HCT116 (cell line): Measurements from ENCODE around the gene SYN1. TPM values are rescaled to one million over a fixed set of nuclear protein-coding genes. Genes with fewer than 3 reads are reported as not detected.

Experiments
- ATAC-seq: fragments of 200-7000 bp; cut with Tn5 transposase; 2 replicates; pipeline ENCODE4 v1.9.1; 2020; ENCODE audit warnings: mild to moderate bottlenecking, moderate library complexity
- BruUV-seq: library from RNA; stranded (reverse); fragments of 400-500 nt; replicated peaks from 2 replicates; lab custom pipeline; 2021; lab: Mats Ljungman, UMichigan
- CTCF ChIA-PET: fragments of 300-600 bp; sonication (Branson Sonifier 250); formaldehyde crosslinking; loops from one replicate; lab custom pipeline; 2021; ENCODE audit warnings: antibody characterized with exemption; lab: Charles Lee
- POLR2A ChIA-PET: fragments of 300-600, 350-600 bp; sonication (Branson Sonifier 250); formaldehyde crosslinking; loops from one replicate; lab custom pipeline; 2021; ENCODE audit warnings: antibody characterized with exemption; lab: Charles Lee
- RAD21 ChIA-PET, 2 experiments: fragments of 300-600 bp; sonication (Branson Sonifier 250); formaldehyde crosslinking; loops; one replicate each; lab custom pipeline; 2023; ENCODE audit warnings: low total read pairs in 2 of 2; ENCODE audit not compliant: uncharacterized antibody in 2 of 2, unreplicated experiment in 2 of 2, low non-redundant PET in 1 of 2; lab: Charles Lee
- DNase-seq: peaks from one replicate; pipeline ENCODE4 v3.0.0-alpha.2; 2010; ENCODE audit warnings: low read depth, low spot score
- H2AFZ ChIP-seq: fragments of 200-600 bp; shearing (Covaris generic), sonication (generic); 2 replicates; pipeline ENCODE4 v1.6.1; 2017; ENCODE audit warnings: low read depth, mixed run types, mixed read lengths, antibody characterized with exemption, low read length; ENCODE audit not compliant: poor library complexity, severe bottlenecking
- H3K27ac ChIP-seq: 2 replicates; pipeline ENCODE4 v1.5.1; 2012; ENCODE audit warnings: low read depth, low read length
- H3K27me3 ChIP-seq: fragments of 200-600 bp; sonication (generic); 2 replicates; pipeline ENCODE4 v1.6.1; 2016; ENCODE audit warnings: mixed run types, low read length, mixed read lengths; ENCODE audit not compliant: insufficient read depth
- H3K36me3 ChIP-seq, 2 experiments: fragments of 200-500 bp in 1 of 2; fragments of 200-600 bp in 1 of 2; sonication (Bioruptor generic) in 1 of 2; sonication (generic) in 1 of 2; 2 replicates each; pipeline versions ENCODE4 v1.5.1 to v1.6.1; 2014 to 2016; ENCODE audit warnings: low read length in 2 of 2, inconsistent platforms in 1 of 2, mixed read lengths in 1 of 2, mixed run types in 1 of 2; ENCODE audit not compliant: insufficient read depth in 2 of 2, control insufficient read depth in 1 of 2
- H3K4me1 ChIP-seq, 2 experiments: fragments of 200-600 bp in 1 of 2; sonication (generic) in 1 of 2; 2 replicates each; pipeline versions ENCODE4 v1.5.1 to v1.6.1; 2012 to 2017; ENCODE audit warnings: low read length in 2 of 2, inconsistent platforms in 1 of 2, mild to moderate bottlenecking in 1 of 2, mixed read lengths in 1 of 2, mixed run types in 1 of 2, moderate library complexity in 1 of 2; ENCODE audit not compliant: insufficient read depth in 2 of 2, control insufficient read depth in 1 of 2
- H3K4me2 ChIP-seq: fragments of 200-600 bp; sonication (generic); 2 replicates; pipeline ENCODE4 v1.6.1; 2017; ENCODE audit warnings: mixed run types, low read length, mixed read lengths
- H3K4me3 ChIP-seq, 2 experiments: fragments of 200-600 bp in 1 of 2; sonication (generic) in 1 of 2; replicated peaks in 1 of 2; 2 replicates each; pipeline ENCODE4 v1.5.1; 2011 to 2016; ENCODE audit warnings: low read length in 2 of 2, control low read depth in 1 of 2, low read depth in 1 of 2, mild to moderate bottlenecking in 1 of 2, mixed read lengths in 1 of 2, mixed run types in 1 of 2
- H3K79me2 ChIP-seq: fragments of 200-600 bp; sonication (generic); 2 replicates; pipeline ENCODE4 v1.6.1; 2017; ENCODE audit warnings: mild to moderate bottlenecking, mixed run types, low read length, moderate library complexity, mixed read lengths; ENCODE audit not compliant: insufficient read depth
- H3K9ac ChIP-seq: fragments of 200-600 bp; sonication (generic); 2 replicates; pipeline ENCODE4 v1.6.1; 2016; ENCODE audit warnings: low read length, mixed read lengths
- H3K9me2 ChIP-seq: fragments of 200-600 bp; sonication (generic), shearing (Covaris generic); 2 replicates; pipeline ENCODE4 v1.6.1; 2017; ENCODE audit warnings: mixed run types, mild to moderate bottlenecking, moderate library complexity; ENCODE audit not compliant: insufficient read depth
- H3K9me3 ChIP-seq, 2 experiments: fragments of 200-500 bp in 1 of 2; fragments of 200-600 bp in 1 of 2; sonication (Bioruptor generic) in 1 of 2; sonication (generic) in 1 of 2; 2 replicates each; pipeline ENCODE4 v1.6.1; 2014 to 2017; ENCODE audit warnings: low read length in 2 of 2, mixed read lengths in 2 of 2, inconsistent platforms in 1 of 2, low read depth in 1 of 2, mild to moderate bottlenecking in 1 of 2, mixed run types in 1 of 2, moderate library complexity in 1 of 2; ENCODE audit not compliant: control insufficient read depth in 1 of 2, insufficient read depth in 1 of 2
- H4K20me1 ChIP-seq: fragments of 200-600 bp; sonication (generic), shearing (Covaris generic); 2 replicates; pipeline ENCODE4 v1.6.1; 2017; ENCODE audit warnings: mixed run types, mild to moderate bottlenecking, moderate library complexity; ENCODE audit not compliant: insufficient read depth
- ATF3 ChIP-seq: IDR thresholded peaks from 2 replicates; pipeline ENCODE4 v1.6.1; 2012
- CEBPB ChIP-seq: IDR thresholded peaks from 2 replicates; pipeline ENCODE4 v1.6.1; 2012; ENCODE audit warnings: low read depth
- CTCF ChIP-seq, 3 experiments: fragments of 200-600 bp in 1 of 3; sonication (generic) in 1 of 3; IDR thresholded peaks in 2 of 3; conservative IDR thresholded peaks in 1 of 3; 2 replicates each; pipeline ENCODE4 v1.5.1; 2012 to 2017; ENCODE audit warnings: low read depth in 2 of 3, low read length in 2 of 3, antibody characterized with exemption in 1 of 3, borderline replicate concordance in 1 of 3, control low read depth in 1 of 3, mild to moderate bottlenecking in 1 of 3, mixed read lengths in 1 of 3, mixed run types in 1 of 3, moderate library complexity in 1 of 3; ENCODE audit not compliant: insufficient read depth in 1 of 3
- EGR1 ChIP-seq: IDR thresholded peaks from 2 replicates; pipeline ENCODE4 v1.6.1; 2012; ENCODE audit warnings: low read depth
- ELF1 ChIP-seq: IDR thresholded peaks from 2 replicates; pipeline ENCODE4 v1.6.1; 2012; ENCODE audit warnings: low read depth, borderline replicate concordance
- EZH2 ChIP-seq: fragments of 200-600 bp; sonication (generic); IDR thresholded peaks from 2 replicates; pipeline ENCODE4 v1.6.1; 2017; ENCODE audit warnings: antibody characterized with exemption, mixed run types
- EZH2phosphoT487 ChIP-seq: fragments of 200-600 bp; IDR thresholded peaks from 2 replicates; pipeline ENCODE4 v1.6.1; 2018; ENCODE audit warnings: antibody characterized with exemption, borderline replicate concordance
- FOSL1 ChIP-seq: IDR thresholded peaks from 2 replicates; pipeline ENCODE4 v1.6.1; 2012; ENCODE audit warnings: low read depth
- JUND ChIP-seq: IDR thresholded peaks from 2 replicates; pipeline ENCODE4 v1.6.1; 2012
- RAD21 ChIP-seq: IDR thresholded peaks from 2 replicates; pipeline ENCODE4 v1.6.1; 2012; ENCODE audit warnings: low read depth, mild to moderate bottlenecking
- SIN3A ChIP-seq: IDR thresholded peaks from 2 replicates; pipeline ENCODE4 v1.6.1; 2012; ENCODE audit warnings: low read depth
- SP1 ChIP-seq: IDR thresholded peaks from 2 replicates; pipeline ENCODE4 v1.6.1; 2012; ENCODE audit warnings: low read depth
- SRF ChIP-seq: IDR thresholded peaks from 2 replicates; pipeline ENCODE4 v1.6.1; 2012; ENCODE audit warnings: low read depth
- ZBTB33 ChIP-seq: IDR thresholded peaks from 2 replicates; pipeline ENCODE4 v1.6.1; 2011; ENCODE audit warnings: mild to moderate bottlenecking, low read length, moderate library complexity; ENCODE audit not compliant: insufficient replicate concordance; ENCODE audit errors: extremely low read depth
- ZFX ChIP-seq: fragments of 450-650 bp; IDR thresholded peaks from 2 replicates; pipeline ENCODE4 v1.6.1; 2017
- ZNF274 ChIP-seq: fragments of 200-500 bp; sonication (Bioruptor generic); IDR thresholded peaks from 2 replicates; pipeline ENCODE4 v1.6.1; 2014; ENCODE audit warnings: mild to moderate bottlenecking, low read depth, low read length, inconsistent platforms
- intact Hi-C: fragments of 100-400 bp; cut with micrococcal nuclease; formaldehyde crosslinking; loops from 2 replicates; pipeline ENCODE4 v1.10.0; 2022
- total RNA-seq: library from RNA; stranded (reverse); gene quantifications from one replicate; pipeline ENCODE4 v1.2.1, GENCODE V29; 2021; ENCODE audit not compliant: unreplicated experiment

Gene SYN1
- total RNA-seq, 1 experiment from 2014 or later, result 0.86 TPM

GRCh38 chrX:47586043-47586787, 33.4 kb downstream of the SYN1 start (continued):
- TF ChIP-seq SRF, result no peak
- TF ChIP-seq, all 23 proteins: peak for 0

GRCh38 chrX:47585273-47585672, 34.4 kb downstream of the SYN1 start:
- peaks cover 3 to 6% of the 10 kb centered on the region in 2 experiments; a peak in 1 of 4 replicates for H3K36me3 ChIP-seq
- TF ChIP-seq CTCF (IDR thresholded peaks at IDR 0.05 in 2 of 3, conservative IDR thresholded peaks at IDR 0.05 in 1 of 3; ENCODE audit: borderline replicate concordance in 1 of 3, insufficient read depth in 1 of 3, low read depth in 2 of 3, low read length in 2 of 3) (no peak), CEBPB (no peak), FOSL1 (no peak), ZNF274 (no peak), SRF (no peak), EGR1 (no peak), ZBTB33 (no peak), SIN3A (no peak), EZH2 (no peak), RAD21 (no peak), ZFX (no peak), SP1 (no peak), JUND (no peak), ELF1 (no peak), EZH2phosphoT487 (no peak), ATF3 (no peak)
- TF ChIP-seq, all 23 proteins: peak for 0
- BruUV-seq, result no TSS peak
- Histone ChIP-seq H4K20me1 (no peaks in the 10 kb centered on the region), H3K4me3 (no peak overlapping the region), H3K4me2 (no peak overlapping the region), H3K4me1 (peaks cover 4 to 22% of the 10 kb centered on the region in 2 experiments), H2AFZ (no peak overlapping the region), H3K9ac (no peak overlapping the region), H3K27ac (no peak overlapping the region), H3K9me3 (no peaks in the 10 kb centered on the region), H3K79me2 (peaks cover 20% of the 10 kb centered on the region), H3K27me3 (no peaks in the 10 kb centered on the region), H3K9me2 (no peaks in the 10 kb centered on the region)
- CTCF ChIA-PET, result no interaction called here
- intact Hi-C loops, result no loop called here
- POLR2A ChIA-PET, result no interaction called here
- RAD21 ChIA-PET, result no interaction called here
- ATAC-seq, result no peak
- DNase-seq, result no peak
